Chondrocyte (in vitro differentiated cells): ENCODE data around the gene CCDC160. TPM values are rescaled to one million over a fixed set of nuclear protein-coding genes. Genes with fewer than 3 reads are reported as not detected.
A peak's percentile ranks its signal among the peaks of the same experiment; 100 is the strongest.

Experiments
- DNase-seq: peaks from one replicate; pipeline ENCODE4 v3.0.0; 2021; ENCODE audit warnings: mixed read lengths, low spot score
- H3K27ac Mint-ChIP-seq: one replicate; pipeline ENCODE4 v1.8.0; 2021; ENCODE audit warnings: mild to moderate bottlenecking, moderate library complexity, mixed read lengths; ENCODE audit not compliant: unreplicated experiment
- H3K27me3 Mint-ChIP-seq: 2 replicates; pipeline ENCODE4 v1.8.0; 2021; ENCODE audit warnings: low read depth, mixed read lengths
- H3K36me3 Mint-ChIP-seq: 2 replicates; pipeline ENCODE4 v1.8.0; 2021; ENCODE audit warnings: low read depth, mixed read lengths
- H3K4me1 Mint-ChIP-seq: 2 replicates; pipeline ENCODE4 v1.8.0; 2021; ENCODE audit warnings: low read depth, mild to moderate bottlenecking, mixed read lengths
- H3K4me3 Mint-ChIP-seq: one replicate; pipeline ENCODE4 v1.8.0; 2021; ENCODE audit warnings: mild to moderate bottlenecking, moderate library complexity, mixed read lengths; ENCODE audit not compliant: unreplicated experiment
- H3K9me3 Mint-ChIP-seq: 2 replicates; pipeline ENCODE4 v1.8.0; 2021; ENCODE audit warnings: low read depth, mixed read lengths
- CTCF ChIP-seq: fragments of 200-600 bp; sonication (generic); IDR thresholded peaks from 2 replicates; pipeline ENCODE4 v1.5.0; 2021; ENCODE audit warnings: antibody characterized with exemption, mild to moderate bottlenecking, moderate library complexity
- total RNA-seq: library from RNA; stranded (reverse); gene quantifications from 3 replicates; pipeline ENCODE4 v1.2.1, GENCODE V29; 2021

The CCDC160 gene
- total RNA-seq, 1 donor from 2014 or later = 0.70 TPM

- no peaks in the 10 kb centered on the region for H3K27me3 Mint-ChIP-seq
- TF ChIP-seq CTCF = peak; percentile 78
- H3K4me1 Mint-ChIP-seq = no peaks in the 10 kb centered on the region
- peaks cover 17% of the 10 kb centered on the region for H3K9me3 Mint-ChIP-seq
- H3K27ac Mint-ChIP-seq = no peak overlapping the region
- no peak overlapping the region for H3K4me3 Mint-ChIP-seq
- no peak for DNase-seq
- peaks cover 3% of the 10 kb centered on the region for H3K36me3 Mint-ChIP-seq
Measured at GRCh38 chrX:134294548-134294947, 57.6 kb downstream of the CCDC160 start.

Other genes starting within 250 kb of the CCDC160 start
- 25.5 to 34.7 TPM (median 27.7 TPM) in 3 replicates for gene PHF6, start 136.1 kb downstream of the CCDC160 start, total RNA-seq
- 17.3 to 22.4 TPM (median 17.4 TPM) in 3 replicates for gene HPRT1, start 223.0 kb downstream of the CCDC160 start, total RNA-seq